Right lung (tissue), 5 donors: Measurements from ENCODE around the gene GABARAP. TPM values are rescaled to one million over a fixed set of nuclear protein-coding genes. Genes with fewer than 3 reads are reported as not detected.
"Not testable (repeated sequence)": the region's sequence is repeated elsewhere in the genome, so short reads cannot be mapped to it uniquely, and the experiment has no call there.

Experiments used
- DNase-seq, 2 donors: peaks; one replicate each; pipeline ENCODE4 v3.0.0-alpha.2; 2013
- polyA plus RNA-seq, 5 donors: library from polyadenylated mRNA; unstranded; fragments of 120-200 nt; gene quantifications; one replicate each; pipeline versions ENCODE4 v1.2.1 to v1.2.3, GENCODE V29; 2013; ENCODE audit warnings: inconsistent platforms in 1 of 5, low replicate concordance in 1 of 5; ENCODE audit not compliant: insufficient read length in 5 of 5, insufficient read depth in 1 of 5

GABARAP gene
- polyA plus RNA-seq, 5 donors, result 375 to 529 (median 415) TPM

DNA sequence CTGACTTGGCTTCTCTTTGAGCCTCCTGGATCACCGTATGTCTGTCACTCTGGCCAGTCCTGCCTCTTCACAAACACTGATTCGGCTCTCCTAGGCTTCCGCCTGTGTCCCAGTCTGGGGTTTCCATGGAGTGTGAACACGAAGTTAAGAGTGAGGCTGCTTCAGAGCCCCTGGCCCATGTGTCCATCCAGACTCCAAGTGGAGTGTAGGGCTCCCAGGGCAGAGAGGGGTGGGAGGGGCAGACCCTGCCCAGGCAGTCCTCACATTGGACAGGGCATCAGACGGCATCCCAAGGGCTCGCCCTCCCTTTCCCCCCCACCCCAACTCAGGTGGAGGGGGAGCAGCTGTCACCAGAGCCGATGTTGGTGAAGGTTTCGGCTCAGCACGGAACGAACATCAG is 1.6 kb upstream of the GABARAP start:
- DNase-seq, result not testable (repeated sequence)

DNA sequence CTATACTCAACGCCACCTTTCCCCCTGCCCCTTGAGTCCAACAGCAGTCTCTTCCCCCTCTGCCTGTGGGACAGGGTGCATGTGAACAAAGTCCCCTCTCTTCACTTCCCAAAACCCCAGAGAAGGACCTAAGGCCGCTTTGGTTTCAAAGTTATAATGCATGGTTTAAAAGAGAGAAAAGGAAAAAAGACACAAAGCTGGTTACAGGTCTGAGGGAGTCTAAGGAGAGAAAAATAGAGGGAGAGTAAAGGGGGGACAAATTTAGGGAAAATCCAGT is 1.1 kb upstream of the GABARAP start:
- no peak for DNase-seq

DNA sequence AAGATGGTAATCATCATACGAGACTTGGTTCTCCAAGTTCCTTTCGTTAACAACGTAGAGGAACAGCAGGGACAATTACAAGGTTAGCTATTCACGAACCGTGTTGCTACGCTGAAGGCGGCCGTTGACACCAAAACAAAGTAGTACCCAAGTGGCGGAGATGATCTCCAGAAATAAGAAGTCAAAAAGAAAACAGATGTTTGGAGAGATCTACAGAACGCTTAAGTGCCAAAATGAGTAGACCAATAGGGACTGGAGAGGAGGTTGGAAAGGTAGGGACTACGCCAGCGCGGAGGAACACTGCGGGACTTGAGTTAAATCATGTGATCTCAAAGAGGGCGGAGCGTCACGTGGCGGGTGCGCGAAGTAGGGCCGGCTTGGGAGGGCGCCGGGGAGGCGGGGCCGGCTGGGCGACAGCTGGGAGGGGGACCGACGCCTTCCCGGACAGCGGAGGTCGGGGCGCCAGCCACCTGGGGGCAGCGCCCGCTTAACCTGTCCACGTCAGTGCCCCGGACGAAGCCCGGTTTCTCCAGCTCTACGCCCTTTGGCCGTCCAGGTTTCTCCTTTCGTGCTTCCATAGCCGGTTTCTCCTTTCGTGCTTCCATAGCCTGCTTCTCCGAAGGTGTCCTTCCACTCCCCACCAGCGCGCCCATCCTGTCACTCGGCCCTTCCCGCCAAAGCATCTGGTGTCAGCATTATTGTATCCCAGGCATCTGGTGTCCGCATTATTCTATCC is 636 bp upstream of the GABARAP start:
- peak; percentile 95 to 97 for DNase-seq

DNA sequence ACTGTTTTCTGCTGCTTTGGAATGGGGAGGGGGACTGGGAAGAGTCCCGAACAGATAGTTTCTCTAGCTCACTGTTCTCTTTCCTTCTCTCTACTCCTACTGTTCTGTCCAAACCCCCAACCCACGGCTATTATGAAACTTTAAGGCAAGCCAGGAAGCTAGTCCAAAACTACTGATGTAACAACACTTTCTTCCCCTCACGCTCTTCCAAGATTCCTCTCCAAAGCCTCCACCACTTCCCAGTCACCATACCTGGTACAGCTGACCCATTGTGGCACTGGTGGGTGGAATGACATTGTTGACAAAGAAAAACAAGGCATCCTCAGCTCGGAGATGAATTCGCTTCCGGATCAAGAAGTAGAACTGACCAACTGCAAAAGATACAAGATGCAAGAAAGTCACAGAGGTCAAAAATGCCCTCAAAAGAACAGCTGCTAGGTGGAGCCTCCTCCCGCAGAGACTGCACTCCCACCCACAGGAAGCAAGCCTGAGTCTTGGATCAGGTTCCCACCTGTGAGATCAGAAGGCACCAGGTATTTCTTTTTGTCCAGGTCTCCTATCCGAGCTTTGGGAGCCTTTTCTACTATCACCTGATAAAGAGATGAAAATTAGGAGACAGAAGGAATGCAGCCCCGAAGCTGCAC is 1.0 kb downstream of the GABARAP start:
- no peak for DNase-seq

DNA sequence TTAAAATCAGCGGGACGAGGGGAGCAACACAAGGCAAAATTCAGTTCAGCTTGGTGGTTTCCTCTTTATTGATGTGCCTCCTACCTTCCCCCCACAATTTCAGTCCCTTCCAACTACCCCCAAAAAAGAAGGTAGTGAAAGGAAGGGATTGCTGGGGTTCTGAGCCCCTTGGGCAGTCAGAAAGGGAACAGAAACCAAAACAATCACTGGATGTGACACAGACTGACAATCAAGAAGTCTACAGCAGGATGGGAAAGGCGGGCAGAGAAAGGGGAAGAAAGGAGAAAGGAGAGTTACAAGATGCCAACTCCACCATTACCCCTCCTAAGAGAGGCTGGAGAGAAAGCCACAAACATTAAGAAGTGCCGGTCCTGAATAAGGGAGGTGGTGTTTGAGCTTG is 1.9 kb downstream of the GABARAP start:
- no peak for DNase-seq

DNA sequence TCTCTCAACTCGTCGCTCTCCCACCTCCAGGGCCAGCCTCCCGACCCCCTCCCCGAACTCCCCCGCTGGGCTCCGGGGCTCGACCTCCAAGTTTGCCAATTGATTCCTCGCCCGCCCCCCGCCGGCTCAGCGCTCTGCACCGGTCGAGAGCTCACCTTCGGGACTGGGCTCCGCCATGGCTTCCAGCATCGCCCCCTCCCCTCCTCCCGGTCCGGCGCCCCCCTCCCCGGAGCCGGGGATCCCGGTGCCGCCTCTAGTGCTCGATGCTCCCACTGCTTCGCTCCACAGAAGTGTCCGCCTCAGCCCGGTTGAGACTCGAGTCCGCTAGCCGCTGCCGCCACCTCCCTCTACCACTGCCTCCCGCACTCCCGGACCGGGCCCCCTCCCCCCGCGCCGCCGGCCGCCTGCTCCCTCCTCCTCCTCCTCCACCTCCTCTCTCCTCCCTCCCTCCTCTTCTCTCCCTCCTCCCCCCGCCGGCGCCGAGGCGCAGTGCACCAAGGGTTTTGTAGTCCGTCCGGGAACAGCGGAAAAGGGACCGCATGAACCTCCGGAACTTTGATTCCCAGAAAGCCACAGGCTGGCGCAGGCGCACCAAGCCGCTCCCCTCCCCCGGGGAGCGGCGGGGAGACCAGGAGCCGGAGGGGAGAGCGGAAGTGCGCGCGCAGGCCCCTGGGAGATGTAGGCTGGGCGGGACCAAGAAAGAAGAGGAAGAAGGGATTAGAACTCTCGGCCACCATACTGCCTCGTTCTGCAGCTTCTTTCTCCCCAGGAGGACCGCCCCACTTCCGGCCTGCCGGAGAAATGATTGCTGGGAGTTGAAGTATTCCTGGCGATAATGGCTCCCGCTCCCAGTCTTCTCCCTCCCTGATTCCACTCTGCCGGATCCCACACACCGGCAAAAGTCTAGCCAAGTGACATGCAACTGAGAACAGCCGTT is 2.9 kb downstream of the GABARAP start, which contains the start of gene PHF23:
PHF23 (minus strand) TSS at position 367 of the 937 bp plus-strand sequence; CDS start at position 189, 178 bp downstream.
- peak; percentile 99 to 100 for DNase-seq

DNA sequence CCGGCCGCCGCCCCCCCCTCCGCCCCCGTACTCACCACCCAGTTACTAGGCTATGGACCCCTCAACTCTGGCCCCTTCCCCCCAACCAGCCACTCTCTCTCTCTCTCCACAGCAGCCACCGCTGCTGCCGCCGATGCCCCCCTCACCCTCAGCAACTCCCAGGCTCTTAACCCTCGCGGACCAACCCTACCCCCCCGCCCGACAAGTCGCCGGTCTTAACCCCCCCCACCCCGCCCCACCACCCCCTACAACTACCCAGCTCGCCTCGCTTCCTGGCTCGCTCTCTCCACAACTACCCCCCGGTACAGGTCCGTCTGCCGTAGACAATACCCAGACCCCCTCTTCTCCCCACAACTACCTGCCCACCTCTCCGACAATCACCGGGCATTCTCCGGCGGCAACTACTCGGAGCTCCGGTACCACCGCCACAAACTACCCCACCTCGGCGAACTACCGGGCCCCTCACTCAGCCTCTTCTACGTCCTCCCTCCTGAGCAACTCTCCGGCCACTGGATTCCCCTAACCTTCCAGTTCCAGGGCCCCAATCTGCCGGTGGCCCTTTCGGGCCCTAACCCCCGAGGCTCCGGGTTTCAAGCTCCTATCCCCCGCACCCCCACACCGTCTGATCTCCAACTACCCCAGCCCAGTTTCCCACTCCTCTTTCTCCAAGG is 3.7 kb downstream of the GABARAP start:
- DNase-seq, result no peak

DNA sequence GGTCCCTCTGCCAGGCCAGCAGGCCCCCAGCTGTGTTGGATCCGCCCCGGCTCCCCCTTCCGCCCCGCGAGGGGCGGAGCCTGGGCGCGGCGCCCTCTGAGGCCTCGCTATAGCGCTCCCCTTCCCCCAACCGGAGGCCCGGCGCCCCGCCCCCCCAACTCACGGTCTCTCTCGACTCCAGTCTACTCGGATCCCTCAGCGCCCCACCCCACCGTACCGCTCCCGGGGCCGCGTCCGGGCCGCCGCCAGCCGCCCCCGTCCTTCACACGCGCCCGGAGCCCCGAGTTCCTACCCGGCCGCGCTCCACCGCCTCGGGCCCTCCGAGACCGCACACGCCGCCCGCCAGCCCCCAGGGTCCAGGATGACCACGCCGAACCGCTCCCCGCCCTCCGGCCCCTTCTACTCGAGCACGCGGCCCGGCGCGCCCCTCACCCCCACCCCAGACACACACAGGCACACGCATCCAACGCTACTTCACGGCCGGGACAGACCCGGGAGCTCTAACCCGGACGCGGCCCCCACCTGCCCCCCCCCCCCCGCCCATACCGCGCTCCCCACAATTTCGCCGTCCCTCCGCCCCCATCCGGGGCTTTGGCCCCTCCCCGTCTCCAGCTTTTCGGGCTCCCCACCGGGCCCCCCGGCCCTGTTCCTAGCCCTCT is 4.4 kb downstream of the GABARAP start:
- peak; percentile 76 to 82 for DNase-seq

DNA sequence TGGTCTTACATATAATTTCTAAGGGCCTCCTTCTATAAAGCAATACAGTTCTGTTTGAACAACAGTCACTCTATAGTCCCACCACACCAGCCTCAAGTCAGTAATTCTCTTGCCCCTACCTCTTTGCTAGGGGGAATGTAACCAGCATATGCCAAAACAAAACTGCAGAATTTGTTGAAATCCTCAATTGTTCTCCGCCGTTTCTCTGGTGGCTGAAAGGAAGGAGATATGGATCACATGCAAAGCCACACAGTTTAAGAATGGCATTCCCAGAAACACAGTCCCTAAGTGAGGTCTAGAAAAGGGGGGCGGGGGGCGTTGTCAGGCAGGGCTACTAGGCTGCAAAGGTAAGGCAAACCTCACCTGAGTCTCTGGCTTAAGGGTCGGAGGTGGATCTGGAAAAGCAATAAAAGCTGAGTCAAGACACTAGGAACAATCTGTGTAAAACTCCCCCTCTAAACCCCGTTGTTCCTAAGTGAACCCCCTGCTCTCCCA is 4.9 kb downstream of the GABARAP start:
- DNase-seq, result no peak

DNA sequence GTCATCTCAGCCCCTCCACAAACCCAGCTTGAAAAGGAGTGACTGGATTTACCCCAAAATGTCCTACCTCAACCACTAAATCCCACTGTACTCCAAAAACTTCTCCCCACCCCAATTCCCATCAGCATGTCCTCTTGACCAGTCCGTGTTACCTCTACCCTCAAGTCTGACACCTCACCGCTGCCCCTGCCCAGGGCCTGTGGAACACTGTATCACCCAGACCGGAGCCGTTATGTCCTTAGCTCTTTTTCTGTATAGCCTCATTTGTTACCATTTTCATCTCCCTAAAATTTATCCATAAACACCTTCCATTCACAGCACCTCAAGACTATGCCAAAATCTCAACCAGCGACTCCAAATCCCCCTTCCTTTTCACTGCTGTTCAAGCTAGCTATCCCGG is 5.4 kb downstream of the GABARAP start:
- no peak for DNase-seq

DNA sequence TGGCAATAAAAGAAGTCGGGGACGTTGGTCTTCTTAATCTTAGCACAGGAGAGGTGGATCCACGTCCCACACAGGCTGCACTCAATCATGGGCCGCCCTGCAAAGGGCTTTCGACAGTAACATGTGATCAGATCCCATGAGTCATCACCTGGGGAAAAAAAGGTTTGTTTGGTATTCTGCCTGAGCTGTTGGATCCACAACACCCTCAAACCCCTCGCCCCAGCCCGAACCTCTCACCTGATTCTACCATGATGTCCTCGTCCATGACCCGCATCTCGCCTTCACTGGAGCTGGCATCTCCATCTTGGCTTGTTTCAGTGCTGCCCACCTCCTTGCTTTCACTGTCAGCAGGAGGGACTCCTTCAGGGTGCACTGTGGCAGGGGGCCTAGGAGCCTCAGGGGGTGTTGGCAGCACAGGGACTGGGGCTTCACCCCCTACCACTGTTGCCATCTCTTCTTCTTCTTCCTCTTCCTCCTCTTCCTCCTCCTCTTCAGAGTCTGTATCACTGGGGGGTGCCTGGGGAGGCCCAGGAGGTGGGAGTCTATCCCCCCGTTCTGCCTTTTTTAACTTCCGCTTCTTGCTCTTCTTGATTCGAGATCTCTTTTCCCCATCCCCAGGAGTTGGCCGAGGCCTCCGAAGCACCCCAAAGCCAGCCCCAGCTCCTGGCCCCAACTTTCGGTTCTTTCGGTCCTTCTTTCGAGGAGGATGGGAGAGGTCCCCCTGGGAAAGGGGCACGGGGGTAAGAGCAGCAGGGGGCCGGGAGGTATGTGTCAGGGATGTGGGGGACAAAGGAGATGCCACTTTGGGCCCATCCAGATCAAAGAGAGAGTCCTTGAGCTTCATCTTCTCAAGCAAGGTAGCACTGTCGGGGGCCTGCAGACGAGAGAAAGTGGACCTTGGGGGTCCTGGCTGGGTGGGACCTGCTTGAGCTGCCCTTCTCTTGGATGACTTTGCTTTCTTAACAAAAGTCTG is 6.3 kb downstream of the GABARAP start:
- no peak for DNase-seq

DNA sequence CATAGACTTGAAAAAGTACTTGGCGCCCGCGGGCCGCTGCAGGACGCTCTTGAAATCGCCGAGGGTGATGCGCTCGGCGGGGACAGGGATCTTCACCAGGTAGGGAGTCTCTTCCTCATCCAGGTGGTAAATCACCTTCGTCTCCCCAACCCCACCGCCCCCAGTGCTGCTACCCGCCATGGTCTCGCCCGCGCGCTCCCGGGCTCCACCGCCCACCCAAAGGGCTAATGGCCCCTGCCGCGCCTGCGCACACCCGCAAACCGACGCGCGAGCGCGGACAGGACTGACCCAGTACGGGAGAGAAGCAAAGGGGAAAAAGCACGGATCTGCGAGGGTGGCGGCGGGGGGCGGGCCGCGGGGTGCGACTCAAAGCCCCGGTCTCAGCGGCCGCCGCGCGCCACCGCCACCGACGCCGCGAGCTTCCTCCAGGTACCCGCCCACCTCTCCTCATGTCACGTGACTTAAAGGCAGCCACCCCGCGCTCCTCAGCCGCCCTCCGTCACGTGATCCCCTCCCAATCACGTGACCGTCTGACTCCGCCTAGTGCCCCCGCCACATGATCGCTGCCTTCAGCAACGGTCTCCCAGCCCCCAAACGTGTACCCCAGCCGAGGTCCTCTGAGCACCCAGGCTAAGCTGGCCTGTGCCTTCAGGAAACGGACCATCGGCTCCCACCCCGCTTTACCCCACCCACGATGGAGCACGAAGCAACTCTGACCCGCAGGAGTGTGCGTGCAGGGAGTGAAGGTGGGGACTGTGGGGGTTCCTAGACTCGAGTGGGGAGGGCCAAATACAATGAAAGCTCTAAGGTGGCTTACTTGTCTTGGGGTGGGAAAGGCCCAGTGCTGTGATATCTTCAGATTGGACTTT is 7.9 kb downstream of the GABARAP start, which contains the start of gene DVL2:
DVL2 (minus strand) TSS at position 435 of the 869 bp plus-strand sequence; CDS start at position 180, 255 bp downstream.
- peak; percentile 92 to 94 for DNase-seq

DNA sequence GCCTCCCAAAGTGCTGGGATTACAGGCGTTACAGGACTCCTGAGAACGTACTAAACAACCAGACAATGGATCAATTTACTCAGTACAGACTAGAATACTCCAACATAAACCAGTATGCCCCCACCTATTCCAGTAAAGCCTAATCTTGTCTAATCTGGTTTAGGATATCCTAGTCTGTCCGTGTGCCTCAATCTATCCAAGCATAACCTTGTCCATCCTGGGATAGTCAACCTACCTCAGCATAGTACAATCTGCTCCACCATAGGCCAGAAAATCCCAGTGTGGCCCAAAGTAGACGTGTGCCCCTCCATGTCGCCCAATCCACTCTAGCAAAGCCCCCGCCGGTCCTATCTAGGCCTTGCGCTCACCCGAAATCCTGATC is 8.6 kb downstream of the GABARAP start:
- DNase-seq, result no peak

DNA sequence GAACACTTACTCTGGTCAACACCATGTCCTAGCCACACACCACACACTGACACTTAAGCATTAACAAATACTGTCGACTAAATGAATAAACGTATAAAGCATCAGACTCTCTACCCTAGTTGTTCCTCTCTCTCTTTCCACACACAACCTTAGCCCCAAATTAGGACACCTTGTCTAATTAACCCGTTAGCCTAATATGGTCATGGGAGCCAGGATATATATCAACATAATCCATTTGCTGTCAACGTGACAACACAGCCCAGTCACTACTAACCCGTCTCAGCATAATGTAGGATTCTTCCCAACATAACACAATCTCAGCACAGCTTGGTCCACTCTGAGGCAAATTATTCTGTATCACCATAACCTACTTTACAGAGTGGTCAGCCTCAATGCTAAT is 10.1 kb downstream of the GABARAP start:
- DNase-seq, result no peak

DNA sequence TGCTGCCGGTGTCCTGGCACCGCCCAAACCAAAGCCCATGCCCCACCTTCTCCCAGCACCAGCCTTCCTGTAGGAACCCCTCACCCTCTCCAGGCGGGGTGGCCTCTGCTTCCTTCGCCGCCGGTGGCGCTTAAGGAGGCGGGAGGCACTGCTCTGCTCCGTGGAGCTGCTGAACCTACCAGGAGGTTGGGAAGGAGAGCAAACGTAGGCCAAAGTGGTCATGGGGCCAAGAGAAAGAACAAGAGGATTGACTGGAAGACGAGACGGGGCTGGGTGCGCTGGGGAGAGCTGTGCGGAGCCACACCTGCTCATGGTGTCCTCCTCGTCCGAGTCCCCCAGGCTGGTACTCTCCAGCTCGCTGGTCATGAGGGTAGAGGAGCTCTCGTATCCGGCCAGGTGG is 12.7 kb downstream of the GABARAP start:
- no peak for DNase-seq

DNA sequence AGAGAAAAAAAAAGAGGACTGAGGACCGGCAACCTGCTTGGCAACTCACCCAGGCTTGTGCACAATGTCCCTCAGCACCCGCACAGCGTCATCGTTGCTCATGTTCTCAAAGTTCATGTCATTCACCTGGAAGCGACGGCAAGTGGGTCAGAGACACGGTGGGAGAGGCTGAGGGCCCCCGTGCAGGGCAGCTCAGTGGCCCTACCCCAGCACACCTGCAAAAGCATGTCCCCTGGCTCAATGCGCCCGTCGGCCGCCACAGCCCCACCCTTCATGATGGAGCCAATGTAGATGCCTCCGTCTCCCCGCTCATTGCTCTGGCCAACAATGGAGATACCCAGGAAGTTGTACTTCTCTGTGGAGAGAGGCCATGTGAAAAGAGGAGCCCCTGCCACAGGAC is 13.3 kb downstream of the GABARAP start:
- DNase-seq, result no peak

DNA sequence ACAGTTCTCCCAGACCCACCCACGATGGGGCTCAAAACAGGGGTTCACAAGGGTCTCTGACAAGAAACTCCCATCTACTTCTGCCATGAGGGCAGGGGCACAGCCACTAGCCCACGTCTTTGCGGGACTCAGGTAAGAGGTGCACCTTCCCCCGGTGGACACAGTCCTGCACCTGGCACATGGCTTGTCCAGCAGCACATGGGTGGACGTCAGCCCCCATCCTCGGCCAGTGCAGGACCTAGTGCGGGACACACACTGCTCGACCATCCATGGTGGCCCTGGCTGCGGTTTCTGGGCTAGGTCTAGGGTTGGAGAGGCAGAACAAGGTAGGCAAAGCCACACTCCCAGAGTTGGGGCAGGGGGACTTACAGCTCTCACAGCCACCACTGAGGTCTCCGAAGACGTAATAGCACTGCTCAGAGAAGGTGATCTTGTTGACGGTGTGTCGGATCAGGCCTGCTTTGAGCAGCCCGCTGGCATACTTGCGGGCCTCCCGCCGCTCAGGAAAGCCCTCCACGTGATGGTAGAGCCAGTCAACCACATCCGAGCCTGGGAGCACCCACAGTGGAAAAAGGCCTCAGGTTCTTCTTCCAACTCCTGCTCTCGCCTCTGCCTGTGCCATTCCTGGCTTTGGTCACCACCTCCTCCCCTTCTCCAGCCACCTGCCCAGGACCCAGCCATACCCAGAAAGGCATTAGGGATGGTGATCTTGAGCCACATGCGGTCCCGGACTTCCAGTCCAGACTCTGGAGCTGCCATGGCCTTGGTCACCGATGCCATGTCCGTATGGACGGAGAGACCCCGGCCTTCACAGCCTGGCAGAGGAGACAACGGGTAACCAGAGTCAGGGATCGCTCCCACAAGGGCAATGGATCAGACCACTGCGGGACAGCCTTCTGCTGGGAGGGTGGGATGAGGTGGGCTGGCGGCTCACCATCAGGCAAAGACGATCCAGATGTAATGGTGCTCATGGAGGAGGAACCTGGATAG is 15.2 kb downstream of the GABARAP start:
- DNase-seq, result no peak
